ENCODE results near the gene LRRC15.
A peak's percentile ranks its signal among the peaks of the same experiment; 100 is the strongest.

Gene LRRC15

DNA sequence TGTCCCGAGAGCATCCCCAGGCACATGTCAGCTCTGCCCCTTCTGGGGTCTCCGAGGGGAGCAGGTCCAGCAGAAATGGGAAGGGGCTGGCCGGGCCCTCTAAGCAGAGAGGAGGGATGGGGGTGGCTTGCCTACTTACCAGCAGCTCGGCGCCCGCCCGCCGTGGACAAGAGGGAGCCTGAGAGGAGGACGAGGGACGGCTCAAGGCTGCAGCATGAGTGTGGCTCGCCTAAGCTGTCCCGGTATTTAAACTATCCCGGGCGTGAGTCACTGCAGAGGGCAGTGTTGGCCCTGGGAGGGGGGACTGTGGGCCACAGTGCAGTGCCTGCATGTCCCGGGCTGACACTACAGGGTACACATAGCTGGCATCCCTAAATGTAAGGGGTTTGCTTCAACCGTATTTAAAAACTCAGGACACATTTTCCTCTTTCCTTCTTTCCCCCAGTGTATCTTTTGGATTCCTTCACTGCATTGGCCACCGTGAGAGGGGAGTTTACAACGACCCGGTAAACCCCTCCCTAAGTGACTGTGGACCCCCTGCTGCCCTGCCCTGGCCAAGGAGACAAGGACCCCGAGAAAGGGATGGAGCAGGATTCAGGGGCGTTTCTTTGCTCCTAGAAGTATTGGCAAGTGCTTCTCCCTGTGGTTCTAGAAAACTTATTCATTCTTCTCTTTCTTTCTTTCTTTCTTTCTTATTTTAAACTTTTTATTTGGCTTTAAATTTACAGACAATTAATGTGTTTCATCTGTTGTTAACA lies at the start of gene LRRC15:
Gene LRRC15 (minus strand): TSS at position 222 of the 758 bp plus-strand sequence. CDS start 8,700 bp downstream, outside the sequence.
- DNase-seq = no peak

DNA sequence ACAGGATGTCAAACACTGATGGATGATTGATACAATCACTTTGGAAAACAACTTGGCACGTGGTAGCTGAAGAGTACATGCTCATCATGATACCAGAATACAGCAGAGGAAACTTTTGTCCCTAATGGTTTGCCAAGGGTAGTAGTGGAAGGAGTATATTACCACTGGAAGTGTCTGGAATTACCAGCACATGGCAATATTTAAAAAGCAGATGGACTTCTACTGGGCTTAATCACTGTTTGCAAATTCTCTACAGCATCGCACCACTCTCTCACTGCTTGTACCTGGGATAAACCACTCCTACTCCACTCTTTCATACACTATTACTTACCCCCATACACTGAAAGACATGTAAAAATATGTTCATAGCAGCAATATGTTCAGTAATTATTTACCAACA lies 49.1 kb upstream of the LRRC15 start:
- no peak for DNase-seq

- DNase-seq = no peak
Measured at GRCh38 chr3:194407423-194407822, 37.9 kb upstream of the LRRC15 start.

- no peak for DNase-seq
Measured at GRCh38 chr3:194405766-194406165, 36.2 kb upstream of the LRRC15 start.

DNA sequence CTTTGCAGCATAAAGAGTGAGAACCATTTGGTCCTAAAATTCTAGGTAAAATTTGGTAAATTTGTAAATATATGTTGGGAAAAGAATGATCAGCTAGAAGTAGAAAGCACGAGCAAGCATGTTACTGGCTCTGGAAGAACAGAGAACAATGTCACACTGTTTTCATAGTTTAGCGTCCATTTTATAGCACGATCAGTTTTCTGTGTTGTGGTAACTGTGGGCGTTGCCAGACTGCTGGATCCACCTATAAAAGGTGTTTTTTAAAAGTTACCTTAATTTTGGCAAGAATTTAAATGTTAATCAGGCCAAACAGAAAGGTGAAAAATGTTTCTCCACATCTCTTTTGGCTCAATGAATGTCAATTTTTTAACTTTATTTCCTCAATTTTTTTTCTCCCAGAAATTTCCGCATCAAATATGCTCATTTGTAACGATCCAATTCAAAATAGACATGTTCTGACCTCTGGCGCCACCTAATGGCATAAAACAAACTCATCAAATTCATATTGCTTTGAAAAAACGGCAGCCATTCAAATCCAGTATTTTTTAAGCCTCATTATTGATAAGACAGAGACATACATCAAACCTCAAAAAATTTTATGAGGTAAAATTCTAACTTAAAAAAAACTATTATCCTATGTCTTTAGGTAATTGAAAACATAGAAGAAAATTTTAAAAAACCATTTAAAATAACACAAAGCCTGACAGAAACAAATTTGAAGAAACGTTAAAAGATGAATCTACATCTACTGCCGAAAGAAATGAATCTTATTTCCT lies 35.0 kb upstream of the LRRC15 start:
- DNase-seq = peak in 7 of 58 donors; percentile 4 to 32 (median 27)

DNA sequence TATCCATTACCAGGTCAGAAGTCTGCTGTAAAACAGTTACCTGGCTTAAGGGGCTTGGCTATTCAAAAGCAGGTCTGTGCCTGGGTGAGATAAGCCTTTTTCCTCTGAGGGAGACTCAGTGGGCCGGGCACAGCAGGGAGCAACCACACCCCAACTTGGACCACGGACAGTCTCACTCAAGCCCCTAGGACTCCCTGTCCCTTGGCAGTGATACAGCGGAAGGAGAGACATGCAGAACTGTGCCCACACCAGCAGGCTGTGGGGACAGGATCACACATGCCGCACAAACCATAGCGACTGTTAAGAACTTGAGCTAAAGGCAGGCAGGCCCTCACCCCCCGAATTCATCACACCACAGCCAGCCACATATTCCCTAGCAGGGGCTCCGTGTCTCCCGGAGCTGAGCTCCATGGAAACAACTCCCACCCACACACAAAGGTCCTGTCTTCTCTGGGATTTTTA lies 32.4 kb upstream of the LRRC15 start:
- no peak for DNase-seq

DNA sequence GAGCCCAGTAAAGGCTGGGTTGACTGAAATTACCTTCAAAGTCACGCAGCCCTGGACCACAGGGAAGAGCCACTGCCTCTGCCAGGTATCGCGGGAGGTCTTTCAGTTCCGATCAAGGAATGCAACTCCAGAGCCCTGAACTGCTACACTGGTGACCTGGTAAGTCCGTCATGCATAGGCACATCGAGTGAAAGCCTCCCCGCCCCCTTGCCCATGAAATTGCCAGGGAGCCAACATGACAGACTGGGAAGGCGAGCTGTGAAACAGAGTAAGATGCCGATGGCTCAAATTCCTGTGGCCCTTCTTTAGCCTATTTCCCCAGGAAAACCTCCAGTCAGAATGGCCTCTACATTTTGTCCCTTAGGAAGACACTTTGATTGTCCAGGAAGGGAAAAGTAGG lies 31.8 kb upstream of the LRRC15 start:
- DNase-seq = no peak

GRCh38 chr3:194399874-194400411 lies 30.4 kb upstream of the LRRC15 start:
- no peak for DNase-seq

- no peak for DNase-seq
Measured at GRCh38 chr3:194399166-194399565, 29.6 kb upstream of the LRRC15 start, which contains the start of gene GP5. TSS of gene GP5 (minus strand) at chr3:194399266. CDS start at chr3:194398282, 984 bp downstream.

DNA sequence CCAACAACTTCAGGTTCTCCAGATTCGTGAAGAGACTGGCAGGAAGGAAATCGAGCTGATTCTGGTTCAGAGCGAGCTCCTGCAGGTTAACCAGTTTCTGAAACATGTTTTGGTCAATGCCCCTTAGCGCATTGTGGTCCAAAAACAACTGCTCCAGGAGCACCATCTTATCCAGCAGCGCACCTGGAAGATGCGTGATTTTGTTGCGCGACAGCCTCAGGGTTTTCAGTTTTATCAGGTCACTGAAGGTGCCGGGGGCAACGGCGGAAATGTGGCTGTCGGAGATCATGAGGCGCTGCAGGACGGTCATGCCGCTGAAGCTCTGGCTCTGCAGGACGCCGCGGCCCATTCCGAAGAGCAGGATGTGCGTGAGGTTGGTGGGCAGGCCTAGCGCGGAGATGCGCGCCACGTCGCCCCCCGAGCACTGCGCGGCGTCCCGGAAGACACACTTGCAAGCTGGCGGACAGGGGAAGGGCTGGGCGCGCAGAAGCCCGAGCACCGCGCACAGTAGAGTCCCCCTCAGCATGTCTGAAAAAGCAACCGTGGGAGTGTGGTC lies 28.3 kb upstream of the LRRC15 start:
- DNase-seq = no peak

- no peak for DNase-seq
Measured at GRCh38 chr3:194396859-194397756, 27.6 kb upstream of the LRRC15 start.

- DNase-seq = no peak
Measured at GRCh38 chr3:194396539-194396858, 27.0 kb upstream of the LRRC15 start.

DNA sequence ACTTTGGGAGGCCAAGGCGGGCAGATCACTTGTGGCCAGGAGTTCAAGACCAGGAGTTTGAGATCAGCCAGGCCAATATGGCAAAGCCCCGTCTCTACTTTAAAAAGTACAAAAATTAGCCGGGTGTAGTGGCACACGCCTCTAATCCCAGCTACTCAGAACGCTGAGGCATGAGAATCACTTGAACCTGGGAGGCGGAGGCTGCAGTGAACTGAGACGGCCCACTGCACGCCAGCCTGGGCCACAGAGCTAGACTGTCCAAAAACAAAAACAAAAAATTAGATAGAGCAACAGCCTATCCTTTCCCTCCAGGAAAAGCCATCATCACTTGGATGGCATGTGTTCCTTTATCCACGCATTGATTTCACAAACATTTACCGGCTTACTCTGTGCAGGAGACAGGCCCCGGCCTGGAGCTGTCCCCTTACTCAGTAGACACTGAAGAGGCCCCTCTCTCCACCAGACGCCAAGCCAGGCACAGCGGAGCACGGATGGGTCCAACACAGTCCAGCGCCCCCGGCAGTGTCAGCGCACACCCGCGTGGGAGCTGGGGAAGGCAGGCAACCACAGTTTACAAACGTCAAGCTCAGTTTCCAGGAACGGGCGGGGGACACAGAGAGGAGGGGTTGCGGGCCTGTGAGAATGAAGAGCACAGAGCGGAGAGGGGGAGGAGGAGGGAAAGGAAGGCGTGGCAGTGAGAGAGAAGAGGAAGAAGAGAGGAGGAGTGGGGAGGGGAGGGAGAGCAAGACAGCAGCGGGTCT lies 26.4 kb upstream of the LRRC15 start:
- DNase-seq = peak in 1 of 58 donors; percentile 29

GRCh38 chr3:194395212-194395611 lies 25.7 kb upstream of the LRRC15 start:
- no peak for DNase-seq

DNA sequence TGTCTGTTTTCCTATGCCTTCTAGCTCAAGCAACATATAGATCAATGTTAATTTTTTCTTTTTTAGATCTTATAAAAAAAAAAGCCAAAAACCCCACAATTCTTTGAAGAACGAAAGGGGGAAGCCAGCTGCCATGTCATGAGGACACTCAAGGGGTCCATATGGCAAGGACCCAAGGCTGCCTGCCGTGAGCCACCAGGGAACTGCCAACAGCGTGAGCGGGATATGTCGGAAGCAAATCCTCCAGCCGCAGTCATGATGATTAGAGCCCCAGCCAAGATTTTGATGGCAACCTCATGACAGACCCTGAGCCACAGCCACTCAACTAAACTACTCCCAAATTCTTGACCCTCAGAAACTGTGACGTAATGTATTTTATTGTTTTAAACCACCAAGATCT lies 23.0 kb upstream of the LRRC15 start:
- DNase-seq = no peak

DNA sequence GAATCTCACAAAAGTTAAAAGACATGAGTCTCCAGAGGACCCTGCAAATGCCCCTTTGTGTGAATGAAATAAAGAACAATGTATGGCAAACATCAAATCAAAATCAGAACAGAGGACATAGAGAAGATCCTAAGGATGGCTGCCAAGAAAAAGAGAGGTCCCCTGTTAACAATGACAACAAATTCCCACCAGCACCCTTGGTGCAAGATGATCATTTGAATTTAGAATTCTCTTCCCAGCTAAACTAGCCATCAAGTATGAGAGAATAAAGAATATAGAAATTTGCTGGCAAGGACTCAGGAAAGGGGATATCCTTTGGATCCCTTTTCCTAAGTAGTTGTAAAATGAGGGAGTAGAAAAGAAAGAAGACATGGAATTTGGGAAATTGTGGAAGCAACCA lies 21.3 kb upstream of the LRRC15 start:
- DNase-seq = no peak

DNA sequence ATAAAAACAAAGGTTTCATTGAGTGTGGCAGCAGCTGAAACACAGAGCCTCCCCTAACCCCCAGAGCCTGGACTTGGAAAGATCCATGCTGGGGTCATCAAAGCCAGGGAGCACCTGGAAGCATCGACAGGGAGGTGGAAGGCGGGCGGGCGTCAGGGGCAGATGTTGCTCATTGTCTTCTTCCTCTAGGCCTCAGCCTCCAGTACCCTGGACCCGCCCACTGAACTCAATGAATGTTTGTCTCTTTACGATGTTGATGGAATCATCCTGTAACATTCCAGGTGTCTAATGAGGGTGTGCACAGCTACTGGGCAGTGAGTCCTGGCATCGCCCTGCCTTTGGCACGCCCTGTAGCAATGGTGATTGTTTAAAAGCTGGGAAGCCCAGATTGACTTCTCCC lies 19.7 kb upstream of the LRRC15 start:
- DNase-seq = no peak

DNA sequence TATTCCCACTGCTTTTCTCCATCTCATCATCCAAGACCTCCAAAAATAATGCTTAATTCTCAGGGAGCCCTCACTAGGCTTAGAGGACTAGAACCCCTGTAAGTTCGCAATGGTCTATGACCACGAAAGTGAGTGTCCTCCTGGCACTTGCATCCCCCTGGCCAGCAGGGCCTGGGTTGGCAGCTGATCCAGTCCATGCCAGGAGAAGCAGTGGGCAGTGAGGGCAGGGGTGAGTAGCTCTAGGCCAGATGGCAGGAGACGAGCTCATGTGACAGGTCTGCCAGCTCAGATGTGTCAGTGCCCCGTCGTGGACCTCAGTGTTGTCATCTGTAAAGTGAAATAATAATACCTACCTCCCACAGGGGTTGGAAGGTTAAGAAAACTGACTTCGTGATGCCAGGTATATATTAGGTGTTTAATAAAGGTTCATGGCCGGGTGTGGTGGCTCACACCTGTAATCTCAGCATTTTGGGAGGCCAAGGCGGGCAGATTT lies 18.4 kb upstream of the LRRC15 start:
- DNase-seq = no peak

DNA sequence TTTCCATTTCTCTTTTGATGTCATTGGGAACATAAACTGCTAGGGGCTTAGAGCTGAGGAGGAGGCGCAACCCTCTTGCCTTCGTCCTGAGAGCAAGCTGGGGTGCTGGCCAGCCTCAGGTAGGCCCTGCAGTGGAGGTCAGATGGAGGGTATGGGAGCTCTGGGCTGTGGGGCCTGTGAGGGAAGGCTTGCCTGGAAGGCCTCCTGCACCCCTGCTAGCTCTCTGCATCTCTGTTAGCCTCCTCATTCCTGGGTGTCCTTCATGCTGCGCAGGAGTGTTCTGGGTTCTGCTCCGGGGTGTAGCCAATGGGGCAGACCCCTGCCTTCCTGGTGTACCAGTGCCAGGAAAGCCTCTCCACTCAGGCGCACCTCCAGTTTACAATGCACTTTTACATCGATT lies 17.7 kb upstream of the LRRC15 start:
- no peak for DNase-seq

DNA sequence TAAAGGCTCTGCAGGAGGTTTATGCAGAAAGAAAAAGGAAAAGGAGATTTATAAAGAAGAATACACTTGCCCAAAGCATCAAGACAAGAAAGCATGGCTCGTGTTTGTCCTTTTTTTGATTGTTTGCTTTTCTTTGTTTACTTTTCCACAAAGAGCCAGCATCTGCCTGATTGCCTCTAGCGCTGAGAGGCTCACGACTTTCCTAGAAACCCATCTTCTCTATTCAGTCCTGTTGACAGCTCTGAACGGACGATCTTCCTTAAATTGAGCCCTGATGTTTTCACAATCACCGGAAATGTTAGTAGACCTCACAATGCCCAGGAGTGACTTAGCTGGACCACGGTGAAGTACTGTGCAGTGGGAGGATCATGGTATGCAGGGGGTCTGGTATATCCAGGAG lies 17.1 kb upstream of the LRRC15 start:
- no peak for DNase-seq

Measured in anterior cingulate cortex (tissue), 58 donors.